A549 (cell line): ENCODE results near the gene CD27. TPM values are rescaled to one million over a fixed set of nuclear protein-coding genes. Genes with fewer than 3 reads are reported as not detected.

ENCODE experiments used
- ATAC-seq, 2 experiments: fragments of 200-7000 bp in 1 of 2; fragments of >200 bp in 1 of 2; cut with Nextera tagmentation in 1 of 2; cut with Tn5 transposase in 1 of 2; 3 replicates each; pipeline versions ENCODE4 v1.8.0 to v1.9.1; 2018 to 2020; ENCODE audit warnings: mild to moderate bottlenecking in 1 of 2, moderate library complexity in 1 of 2
- CTCF ChIA-PET: fragments of 300-600 bp; sonication (Branson Sonifier 250); formaldehyde crosslinking; extraction: SDS; loops from one replicate; lab custom pipeline; 2021; ENCODE audit warnings: antibody characterized with exemption, inconsistent platforms; lab: Yijun Ruan, JAX
- POLR2A ChIA-PET: fragments of 350-600 bp; formaldehyde crosslinking; extraction: SDS; loops from one replicate; lab custom pipeline; 2021; ENCODE audit warnings: antibody characterized with exemption, inconsistent platforms; lab: Yijun Ruan, JAX
- DNase-seq, 2 experiments: peaks; one replicate each; pipeline versions ENCODE4 v3.0.0 to v3.0.0-alpha.2; 2011 to 2016; ENCODE audit warnings: low read depth in 1 of 2, low spot score in 1 of 2
- FAIRE-seq: peaks from 2 replicates; lab custom pipeline; 2011; peaks lifted over from hg19 to GRCh38; lab: Jason Lieb, UNC
- H3K27ac ChIP-seq, 2 experiments: fragments of >200 bp; sonication (Bioruptor Twin); formaldehyde crosslinking; 3 replicates each; pipeline ENCODE4 v1.5.1; 2016 to 2017
- H3K4me1 ChIP-seq: fragments of >200 bp; sonication (Bioruptor Twin); formaldehyde crosslinking; 3 replicates; pipeline ENCODE4 v1.6.1; 2016
- H3K4me2 ChIP-seq: fragments of >200 bp; sonication (Bioruptor Twin); formaldehyde crosslinking; 3 replicates; pipeline ENCODE4 v1.6.1; 2016
- H3K4me3 ChIP-seq: fragments of >200 bp; sonication (Bioruptor Twin); formaldehyde crosslinking; 3 replicates; pipeline ENCODE4 v1.5.1; 2016
- H3K9me3 ChIP-seq: fragments of >200 bp; sonication (Bioruptor Twin); formaldehyde crosslinking; 3 replicates; pipeline ENCODE4 v1.6.1; 2016
- BHLHE40 ChIP-seq: IDR thresholded peaks from 2 replicates; pipeline ENCODE4 v1.6.1; 2012; ENCODE audit warnings: low read depth, low read length, inconsistent platforms
- CBX2 ChIP-seq: fragments of 200-600 bp; sonication (generic); IDR thresholded peaks from 2 replicates; pipeline ENCODE4 v1.6.1; 2016; ENCODE audit warnings: low read depth, mild to moderate bottlenecking, borderline replicate concordance
- CHD2 ChIP-seq: fragments of 150-350 bp; IDR thresholded peaks from 2 replicates; pipeline ENCODE4 v1.6.1; 2014; ENCODE audit warnings: low read length; ENCODE audit not compliant: partially characterized antibody
- ELK1 ChIP-seq: fragments of 150-350 bp; IDR thresholded peaks from 2 replicates; pipeline ENCODE4 v1.6.1; 2014; ENCODE audit warnings: low read depth, mild to moderate bottlenecking, low read length
- FOSB ChIP-seq: fragments of 250-450 bp; sonication (Bioruptor Pico); IDR thresholded peaks from 2 replicates; pipeline ENCODE4 v1.5.0; 2020; ENCODE audit warnings: mild to moderate bottlenecking, moderate library complexity
- FOXS1 ChIP-seq: fragments of 250-450 bp; sonication (Bioruptor Pico); IDR thresholded peaks from 2 replicates; pipeline ENCODE4 v1.5.0; 2020; ENCODE audit warnings: mild to moderate bottlenecking, moderate library complexity
- GATA3 ChIP-seq: IDR thresholded peaks from 2 replicates; pipeline ENCODE4 v1.6.1; 2012; ENCODE audit warnings: borderline replicate concordance
- HDAC2 ChIP-seq: fragments of 200-600 bp; sonication (generic); IDR thresholded peaks from 2 replicates; pipeline ENCODE4 v1.6.1; 2016
- HEYL ChIP-seq: fragments of 250-450 bp; sonication (Bioruptor Pico); IDR thresholded peaks from 2 replicates; pipeline ENCODE4 v1.8.0; 2021; ENCODE audit warnings: mild to moderate bottlenecking, moderate library complexity
- HOXB13 ChIP-seq: fragments of 250-450 bp; sonication (Bioruptor Pico); IDR thresholded peaks from 2 replicates; pipeline ENCODE4 v1.5.0; 2020; ENCODE audit warnings: low read depth, mild to moderate bottlenecking, moderate library complexity
- JUNB ChIP-seq: fragments of >200 bp; sonication (Bioruptor Twin); formaldehyde crosslinking; IDR thresholded peaks from 2 replicates; pipeline ENCODE4 v1.6.1; 2016
- KDM5A ChIP-seq: fragments of 200-600 bp; sonication (generic); IDR thresholded peaks from 2 replicates; pipeline ENCODE4 v1.6.1; 2016; ENCODE audit warnings: antibody characterized with exemption, mild to moderate bottlenecking
- NR3C1 ChIP-seq: fragments of >200 bp; sonication (Bioruptor Twin); formaldehyde crosslinking; IDR thresholded peaks from 3 replicates; pipeline ENCODE4 v1.6.1; 2017
- PBX3 ChIP-seq: IDR thresholded peaks from 2 replicates; pipeline ENCODE4 v1.6.1; 2012
- RNF2 ChIP-seq: fragments of 200-600 bp; sonication (generic); IDR thresholded peaks from 2 replicates; pipeline ENCODE4 v1.6.1; 2016; ENCODE audit warnings: low read depth, mild to moderate bottlenecking, antibody characterized with exemption, moderate library complexity, borderline replicate concordance
- SMC3 ChIP-seq: fragments of >200 bp; sonication (Bioruptor Twin); formaldehyde crosslinking; IDR thresholded peaks from 3 replicates; pipeline ENCODE4 v1.6.1; 2018; ENCODE audit warnings: inconsistent platforms
- SREBF2 ChIP-seq: fragments of 450-650 bp; IDR thresholded peaks from 2 replicates; pipeline ENCODE4 v1.6.1; 2014; ENCODE audit warnings: mild to moderate bottlenecking, moderate library complexity
- ZNF302 ChIP-seq: fragments of 250-450 bp; sonication (Bioruptor Pico); IDR thresholded peaks from 2 replicates; pipeline ENCODE4 v1.9.0; 2021; ENCODE audit warnings: inconsistent platforms, mild to moderate bottlenecking, moderate library complexity
- WGBS: methylation state at CpG from one replicate; pipeline ENCODE4 v1.1.6; 2017; ENCODE audit errors: missing lambda C conversion rate; 5-methylcytosine and 5-hydroxymethylcytosine counted together
- polyA plus RNA-seq, 4 experiments: library from polyadenylated mRNA; depleted of rRNA in 3 of 4; stranded (reverse); fragments of >200 nt; fragmentation: RNase III in 1 of 4; extraction: RNeasy Plus Mini Kit Qiagen cat#74134 plus additional on column Dnase treatment in 1 of 4; gene quantifications; 2 replicates in 3 of 4; 3 replicates in 1 of 4; pipeline ENCODE4 v1.2.3, GENCODE V29; 2011 to 2017
- TF ChIP-seq, protein P1 (sequence below): fragments of >200 bp; sonication (Bioruptor Twin); formaldehyde crosslinking; IDR thresholded peaks from 3 replicates; pipeline ENCODE4 v1.5.1; 2016
- TF ChIP-seq, protein P2 (sequence below): fragments of 250-450 bp; sonication (Bioruptor Pico); IDR thresholded peaks from 2 replicates; pipeline ENCODE4 v1.5.0; 2020; ENCODE audit warnings: low read depth, mild to moderate bottlenecking, moderate library complexity

The CD27 gene
- polyA plus RNA-seq, 2 of the 4 experiments (the other 2 are of a cell fraction), result not detected

DNA sequence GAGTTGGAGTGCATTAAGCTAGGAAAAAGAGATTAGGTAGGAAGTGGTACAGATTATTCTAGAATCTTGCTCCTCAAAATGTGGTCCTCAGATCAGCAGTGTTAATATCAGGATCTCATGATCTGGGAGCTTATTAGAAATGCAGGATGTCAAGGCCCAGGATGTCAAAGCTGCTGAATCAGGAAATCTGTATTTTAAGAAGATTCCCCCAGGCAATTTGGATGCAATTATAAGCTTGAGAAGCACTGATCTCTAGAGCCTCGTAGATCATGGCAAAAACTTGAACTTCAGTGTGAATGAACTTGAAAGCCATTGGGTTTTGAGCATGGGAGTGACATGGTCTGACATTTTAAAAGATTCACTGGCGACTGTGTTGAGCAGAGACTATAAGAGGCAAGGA lies 55.7 kb downstream of the CD27 start:
- ChIA-PET CTCF (interaction anchor here (0.7 to 2.9 kb wide), 9 partner anchors 8 to 215 kb away, joined by 3 to 9 read pairs (median 4); no protein-coding TSS in a partner anchor), POLR2A (no interaction called here)
- H3K27ac ChIP-seq, result no peak overlapping the region
- no peak for TF ChIP-seq FOXS1 (CRISPR knock-in tag)
- TF ChIP-seq JUNB, result no peak
- TF ChIP-seq HDAC2, result no peak
- TF ChIP-seq, protein P1, sequence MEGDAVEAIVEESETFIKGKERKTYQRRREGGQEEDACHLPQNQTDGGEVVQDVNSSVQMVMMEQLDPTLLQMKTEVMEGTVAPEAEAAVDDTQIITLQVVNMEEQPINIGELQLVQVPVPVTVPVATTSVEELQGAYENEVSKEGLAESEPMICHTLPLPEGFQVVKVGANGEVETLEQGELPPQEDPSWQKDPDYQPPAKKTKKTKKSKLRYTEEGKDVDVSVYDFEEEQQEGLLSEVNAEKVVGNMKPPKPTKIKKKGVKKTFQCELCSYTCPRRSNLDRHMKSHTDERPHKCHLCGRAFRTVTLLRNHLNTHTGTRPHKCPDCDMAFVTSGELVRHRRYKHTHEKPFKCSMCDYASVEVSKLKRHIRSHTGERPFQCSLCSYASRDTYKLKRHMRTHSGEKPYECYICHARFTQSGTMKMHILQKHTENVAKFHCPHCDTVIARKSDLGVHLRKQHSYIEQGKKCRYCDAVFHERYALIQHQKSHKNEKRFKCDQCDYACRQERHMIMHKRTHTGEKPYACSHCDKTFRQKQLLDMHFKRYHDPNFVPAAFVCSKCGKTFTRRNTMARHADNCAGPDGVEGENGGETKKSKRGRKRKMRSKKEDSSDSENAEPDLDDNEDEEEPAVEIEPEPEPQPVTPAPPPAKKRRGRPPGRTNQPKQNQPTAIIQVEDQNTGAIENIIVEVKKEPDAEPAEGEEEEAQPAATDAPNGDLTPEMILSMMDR, result no peak
- TF ChIP-seq HOXB13 (CRISPR knock-in tag), result no peak
- no peak for TF ChIP-seq HEYL (CRISPR knock-in tag)
- TF ChIP-seq SREBF2, result no peak
- no peak for TF ChIP-seq NR3C1
- no peak for TF ChIP-seq KDM5A
- TF ChIP-seq, protein P2, sequence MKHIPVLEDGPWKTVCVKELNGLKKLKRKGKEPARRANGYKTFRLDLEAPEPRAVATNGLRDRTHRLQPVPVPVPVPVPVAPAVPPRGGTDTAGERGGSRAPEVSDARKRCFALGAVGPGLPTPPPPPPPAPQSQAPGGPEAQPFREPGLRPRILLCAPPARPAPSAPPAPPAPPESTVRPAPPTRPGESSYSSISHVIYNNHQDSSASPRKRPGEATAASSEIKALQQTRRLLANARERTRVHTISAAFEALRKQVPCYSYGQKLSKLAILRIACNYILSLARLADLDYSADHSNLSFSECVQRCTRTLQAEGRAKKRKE (CRISPR knock-in tag), result no peak
- no peak for TF ChIP-seq GATA3
- no peak for TF ChIP-seq SMC3
- no peak for TF ChIP-seq BHLHE40
- TF ChIP-seq RNF2, result no peak
- TF ChIP-seq CBX2, result no peak
- no peak for TF ChIP-seq ELK1
- no peak for TF ChIP-seq ZNF302 (CRISPR knock-in tag)
- no peak for TF ChIP-seq CHD2
- no peak for TF ChIP-seq FOSB (CRISPR knock-in tag)
- no peak for TF ChIP-seq PBX3
- FAIRE-seq, result no peak
- ATAC-seq, result no peak
- no peak overlapping the region for H3K4me2 ChIP-seq
- H3K4me3 ChIP-seq, result no peak overlapping the region
- DNase-seq, result no peak
- H3K4me1 ChIP-seq, result peaks cover 9% of the 10 kb centered on the region; the same call in 2 of the 3 replicates
- no peaks in the 10 kb centered on the region for H3K9me3 ChIP-seq
- 97% methylated on average over 2 of the region's 2 CpGs for WGBS

Other genes with a start within 250 kb of the CD27 start
- gene CD9, start 244.6 kb upstream of the CD27 start, polyA plus RNA-seq (2011; rRNA removed), result 173 and 185 TPM in 2 replicates
- 109 to 122 TPM (median 116 TPM) in 3 replicates for gene CD9, start 244.6 kb upstream of the CD27 start, polyA plus RNA-seq (2017; fragmentation: RNase III; extraction: RNeasy Plus Mini Kit Qiagen cat#74134 plus additional on column Dnase treatment)
- gene PLEKHG6, start 134.3 kb upstream of the CD27 start, polyA plus RNA-seq (2011; rRNA removed), result 0.25 and 0.31 TPM in 2 replicates
- 0.15 to 0.29 TPM (median 0.16 TPM) in 3 replicates for gene PLEKHG6, start 134.3 kb upstream of the CD27 start, polyA plus RNA-seq (2017; fragmentation: RNase III; extraction: RNeasy Plus Mini Kit Qiagen cat#74134 plus additional on column Dnase treatment)
- gene TNFRSF1A, start 102.9 kb upstream of the CD27 start, polyA plus RNA-seq (2011; rRNA removed), result 460 and 621 TPM in 2 replicates
- gene TNFRSF1A, start 102.9 kb upstream of the CD27 start, polyA plus RNA-seq (2017; fragmentation: RNase III; extraction: RNeasy Plus Mini Kit Qiagen cat#74134 plus additional on column Dnase treatment), result 324 to 416 TPM (median 367 TPM) in 3 replicates
- 7.0 and 7.6 TPM in 2 replicates for gene SCNN1A, start 69.4 kb upstream of the CD27 start, polyA plus RNA-seq (2011; rRNA removed)
- 4.3 to 6.0 TPM (median 5.7 TPM) in 3 replicates for gene SCNN1A, start 69.4 kb upstream of the CD27 start, polyA plus RNA-seq (2017; fragmentation: RNase III; extraction: RNeasy Plus Mini Kit Qiagen cat#74134 plus additional on column Dnase treatment)
- gene LTBR, start 60.8 kb upstream of the CD27 start, polyA plus RNA-seq (2011; rRNA removed), result 57.3 and 63.9 TPM in 2 replicates
- 90.4 to 110 TPM (median 109 TPM) in 3 replicates for gene LTBR, start 60.8 kb upstream of the CD27 start, polyA plus RNA-seq (2017; fragmentation: RNase III; extraction: RNeasy Plus Mini Kit Qiagen cat#74134 plus additional on column Dnase treatment)
- 3.6 and 5.1 TPM in 2 replicates for gene TAPBPL, start 7.1 kb downstream of the CD27 start, polyA plus RNA-seq (2011; rRNA removed)
- gene TAPBPL, start 7.1 kb downstream of the CD27 start, polyA plus RNA-seq (2017; fragmentation: RNase III; extraction: RNeasy Plus Mini Kit Qiagen cat#74134 plus additional on column Dnase treatment), result 2.3 to 3.4 TPM (median 2.8 TPM) in 3 replicates
- gene VAMP1, start 25.7 kb downstream of the CD27 start, polyA plus RNA-seq (2011; rRNA removed), result 17.6 and 28.8 TPM in 2 replicates
- 20.6 to 22.8 TPM (median 22.7 TPM) in 3 replicates for gene VAMP1, start 25.7 kb downstream of the CD27 start, polyA plus RNA-seq (2017; fragmentation: RNase III; extraction: RNeasy Plus Mini Kit Qiagen cat#74134 plus additional on column Dnase treatment)
- gene MRPL51, start 48.3 kb downstream of the CD27 start, polyA plus RNA-seq (2011; rRNA removed), result 181 and 337 TPM in 2 replicates
- gene MRPL51, start 48.3 kb downstream of the CD27 start, polyA plus RNA-seq (2017; fragmentation: RNase III; extraction: RNeasy Plus Mini Kit Qiagen cat#74134 plus additional on column Dnase treatment), result 260 to 272 TPM (median 265 TPM) in 3 replicates
- 130 and 145 TPM in 2 replicates for gene NCAPD2, start 49.1 kb downstream of the CD27 start, polyA plus RNA-seq (2011; rRNA removed)
- gene NCAPD2, start 49.1 kb downstream of the CD27 start, polyA plus RNA-seq (2017; fragmentation: RNase III; extraction: RNeasy Plus Mini Kit Qiagen cat#74134 plus additional on column Dnase treatment), result 76.1 to 82.0 TPM (median 77.3 TPM) in 3 replicates
- 10,036 and 10,800 TPM in 2 replicates for gene GAPDH, start 89.6 kb downstream of the CD27 start, polyA plus RNA-seq (2011; rRNA removed)
- 6,292 to 6,607 TPM (median 6,463 TPM) in 3 replicates for gene GAPDH, start 89.6 kb downstream of the CD27 start, polyA plus RNA-seq (2017; fragmentation: RNase III; extraction: RNeasy Plus Mini Kit Qiagen cat#74134 plus additional on column Dnase treatment)
- gene IFFO1, start 111.1 kb downstream of the CD27 start, polyA plus RNA-seq (2011; rRNA removed), result 0.74 and 1.0 TPM in 2 replicates
- 0.94 to 1.5 TPM (median 1.1 TPM) in 3 replicates for gene IFFO1, start 111.1 kb downstream of the CD27 start, polyA plus RNA-seq (2017; fragmentation: RNase III; extraction: RNeasy Plus Mini Kit Qiagen cat#74134 plus additional on column Dnase treatment)
- gene NOP2, start 123.3 kb downstream of the CD27 start, polyA plus RNA-seq (2011; rRNA removed), result 162 and 176 TPM in 2 replicates
- 100 to 108 TPM (median 104 TPM) in 3 replicates for gene NOP2, start 123.3 kb downstream of the CD27 start, polyA plus RNA-seq (2017; fragmentation: RNase III; extraction: RNeasy Plus Mini Kit Qiagen cat#74134 plus additional on column Dnase treatment)
- gene CHD4, start 162.4 kb downstream of the CD27 start, polyA plus RNA-seq (2011; rRNA removed), result 53.7 and 99.3 TPM in 2 replicates
- 83.4 to 87.8 TPM (median 84.8 TPM) in 3 replicates for gene CHD4, start 162.4 kb downstream of the CD27 start, polyA plus RNA-seq (2017; fragmentation: RNase III; extraction: RNeasy Plus Mini Kit Qiagen cat#74134 plus additional on column Dnase treatment)
- gene LPAR5, start 191.0 kb downstream of the CD27 start, polyA plus RNA-seq (2011; rRNA removed), result 0.74 and 0.97 TPM in 2 replicates
- 0.29 to 0.66 TPM (median 0.58 TPM) in 3 replicates for gene LPAR5, start 191.0 kb downstream of the CD27 start, polyA plus RNA-seq (2017; fragmentation: RNase III; extraction: RNeasy Plus Mini Kit Qiagen cat#74134 plus additional on column Dnase treatment)
- 0.70 and 1.4 TPM in 2 replicates for gene ACRBP, start 202.5 kb downstream of the CD27 start, polyA plus RNA-seq (2011; rRNA removed)
- 0.28 to 0.36 TPM (median 0.34 TPM) in 3 replicates for gene ACRBP, start 202.5 kb downstream of the CD27 start, polyA plus RNA-seq (2017; fragmentation: RNase III; extraction: RNeasy Plus Mini Kit Qiagen cat#74134 plus additional on column Dnase treatment)
- 36.5 and 41.3 TPM in 2 replicates for gene ING4, start 218.2 kb downstream of the CD27 start, polyA plus RNA-seq (2011; rRNA removed)
- 15.3 to 19.5 TPM (median 18.8 TPM) in 3 replicates for gene ING4, start 218.2 kb downstream of the CD27 start, polyA plus RNA-seq (2017; fragmentation: RNase III; extraction: RNeasy Plus Mini Kit Qiagen cat#74134 plus additional on column Dnase treatment)
- gene ZNF384, start 244.4 kb downstream of the CD27 start, polyA plus RNA-seq (2011; rRNA removed), result 59.6 and 81.9 TPM in 2 replicates
- gene ZNF384, start 244.4 kb downstream of the CD27 start, polyA plus RNA-seq (2017; fragmentation: RNase III; extraction: RNeasy Plus Mini Kit Qiagen cat#74134 plus additional on column Dnase treatment), result 64.7 to 86.4 TPM (median 79.8 TPM) in 3 replicates